ENCODE data around the gene G6PC3. TPM values are rescaled to one million over a fixed set of nuclear protein-coding genes. Genes with fewer than 3 reads are reported as not detected.

The G6PC3 gene
- total RNA-seq, 3 donors from 2014 or later (not counting 1 experiment from before 2014, with no cell fraction given): 18.2 to 21.7 (median 20.6) TPM

DNA sequence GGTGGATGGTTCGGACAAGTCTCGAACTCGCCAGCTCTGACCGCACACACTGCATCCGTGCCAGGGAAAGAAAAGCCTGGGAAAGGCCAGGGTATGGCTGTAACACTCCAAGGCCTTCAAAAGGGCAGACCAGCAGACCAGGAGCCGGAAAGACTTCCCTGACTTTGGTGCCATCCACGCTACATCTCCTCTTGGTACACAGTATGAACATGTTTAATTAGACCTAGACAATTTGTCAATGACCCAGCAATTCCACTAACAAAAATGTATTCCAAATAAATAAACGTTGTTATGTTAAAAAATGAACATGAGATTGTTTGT is 53.5 kb downstream of the G6PC3 start:
- no peaks in the 10 kb centered on the region for H3K36me3 Mint-ChIP-seq
- peak overlapping the region; percentile 90 for H3K4me3 Mint-ChIP-seq
- H3K27ac Mint-ChIP-seq: peak overlapping the region; percentile 86 to 97
- H3K4me1 Mint-ChIP-seq: peaks cover 15 to 27% of the 10 kb centered on the region in 2 donors
- TF ChIP-seq, protein P1, sequence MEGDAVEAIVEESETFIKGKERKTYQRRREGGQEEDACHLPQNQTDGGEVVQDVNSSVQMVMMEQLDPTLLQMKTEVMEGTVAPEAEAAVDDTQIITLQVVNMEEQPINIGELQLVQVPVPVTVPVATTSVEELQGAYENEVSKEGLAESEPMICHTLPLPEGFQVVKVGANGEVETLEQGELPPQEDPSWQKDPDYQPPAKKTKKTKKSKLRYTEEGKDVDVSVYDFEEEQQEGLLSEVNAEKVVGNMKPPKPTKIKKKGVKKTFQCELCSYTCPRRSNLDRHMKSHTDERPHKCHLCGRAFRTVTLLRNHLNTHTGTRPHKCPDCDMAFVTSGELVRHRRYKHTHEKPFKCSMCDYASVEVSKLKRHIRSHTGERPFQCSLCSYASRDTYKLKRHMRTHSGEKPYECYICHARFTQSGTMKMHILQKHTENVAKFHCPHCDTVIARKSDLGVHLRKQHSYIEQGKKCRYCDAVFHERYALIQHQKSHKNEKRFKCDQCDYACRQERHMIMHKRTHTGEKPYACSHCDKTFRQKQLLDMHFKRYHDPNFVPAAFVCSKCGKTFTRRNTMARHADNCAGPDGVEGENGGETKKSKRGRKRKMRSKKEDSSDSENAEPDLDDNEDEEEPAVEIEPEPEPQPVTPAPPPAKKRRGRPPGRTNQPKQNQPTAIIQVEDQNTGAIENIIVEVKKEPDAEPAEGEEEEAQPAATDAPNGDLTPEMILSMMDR (IDR thresholded peaks at IDR 0.05): peak; percentile 2
- Histone ChIP-seq H3K4me1 (ENCODE audit: control insufficient read depth, insufficient read depth, low read length) (peaks cover 25% of the 10 kb centered on the region), H3K9me3 (ENCODE audit: control insufficient read depth, insufficient read depth, low read length) (no peaks in the 10 kb centered on the region), H3K27ac (ENCODE audit: low read length) (peak overlapping the region; percentile 79), H3K36me3 (ENCODE audit: control insufficient read depth, insufficient read depth, low read length) (no peaks in the 10 kb centered on the region), H3K27me3 (ENCODE audit: control insufficient read depth, insufficient read depth, low read length) (no peaks in the 10 kb centered on the region), H3K4me3 (ENCODE audit: low read length) (peak overlapping the region; percentile 86)
- DNase-seq (no peak), ATAC-seq (no peak)
- 9% methylated on average over 7 of the region's 8 CpGs for WGBS (ENCODE audit: insufficient coverage)
- H3K9me3 Mint-ChIP-seq: no peaks in the 10 kb centered on the region
- intact Hi-C loops (cut with micrococcal nuclease): loop anchor here (5.0 kb wide), 3 partner anchors 52 to 203 kb away; partner anchors contain the start of genes G6PC3 and TMUB2
- peaks cover 0 to 3% of the 10 kb centered on the region in 2 donors for H3K27me3 Mint-ChIP-seq (ENCODE audit: low read depth in 2 of 2)

Other genes with a start within 250 kb of the G6PC3 start
- not detected for gene MPP3, start 237.6 kb upstream of the G6PC3 start, total RNA-seq
- not detected for gene CD300LG, start 223.6 kb upstream of the G6PC3 start, total RNA-seq
- gene MPP2, start 163.2 kb upstream of the G6PC3 start, total RNA-seq: 1 to 10 TPM in 1 of 3 donors, under 1 TPM in 2; 0.75 to 2.0 (median 0.85) TPM
- gene PPY, start 128.3 kb upstream of the G6PC3 start, total RNA-seq: not detected
- not detected for gene PYY, start 116.8 kb upstream of the G6PC3 start, total RNA-seq
- gene NAGS, start 66.1 kb upstream of the G6PC3 start, total RNA-seq: 1 to 10 TPM in 2 of 3 donors, under 1 TPM in 1; 0.92 to 1.7 (median 1.1) TPM
- 10 to 100 TPM; 11.3 to 13.9 (median 11.5) TPM for gene TMEM101, start 55.8 kb upstream of the G6PC3 start, total RNA-seq
- 10 to 100 TPM; 46.9 to 54.0 (median 51.8) TPM for gene LSM12, start 4.1 kb upstream of the G6PC3 start, total RNA-seq
- 100 to 1,000 TPM in 1 of 3 donors, 10 to 100 TPM in 2; 79.2 to 100 (median 91.9) TPM for gene HDAC5, start 52.9 kb downstream of the G6PC3 start, total RNA-seq
- gene HROB, start 71.2 kb downstream of the G6PC3 start, total RNA-seq: 1 to 10 TPM; 1.9 to 4.4 (median 2.4) TPM
- gene ASB16, start 100.0 kb downstream of the G6PC3 start, total RNA-seq: not detected
- gene TMUB2, start 116.2 kb downstream of the G6PC3 start, total RNA-seq: 10 to 100 TPM; 40.4 to 48.2 (median 41.0) TPM
- 100 to 1,000 TPM in 2 of 3 donors, 10 to 100 TPM in 1; 87.6 to 112 (median 109) TPM for gene ATXN7L3, start 129.1 kb downstream of the G6PC3 start, total RNA-seq
- 100 to 1,000 TPM; 132 to 169 (median 168) TPM for gene UBTF, start 148.9 kb downstream of the G6PC3 start, total RNA-seq
- gene SLC4A1, start 197.4 kb downstream of the G6PC3 start, total RNA-seq: not detected
- gene RUNDC3A, start 237.9 kb downstream of the G6PC3 start, total RNA-seq: under 1 TPM in 2 of 3 donors, not detected in 1; 0.31 to 0.48 TPM